ENCODE measurements around the gene CLINT1.

The CLINT1 gene

DNA sequence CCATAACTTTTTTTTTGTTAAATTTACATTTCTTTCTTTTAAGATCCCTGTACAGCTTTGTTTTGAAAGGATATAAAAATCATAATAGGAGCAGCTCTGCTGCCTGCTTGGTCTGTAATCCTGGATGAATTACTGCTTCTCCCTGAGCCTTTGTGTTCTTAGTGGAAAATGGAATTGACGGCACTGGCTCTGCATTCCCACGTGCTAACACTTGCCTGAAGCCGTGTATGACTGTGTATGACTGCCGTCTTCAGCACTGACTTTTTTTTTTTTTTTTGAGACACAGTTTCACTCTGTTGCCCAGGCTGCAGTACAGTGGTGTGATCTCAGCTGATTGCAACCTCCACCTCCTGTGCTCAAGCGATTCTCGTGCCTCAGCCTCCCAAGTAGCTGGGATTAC lies 123.0 kb downstream of the CLINT1 start:
- no peak overlapping the region for H3K27ac ChIP-seq
- no peak for DNase-seq (ENCODE audit: low read depth, low spot score)
